H9 (cell line): Measurements from ENCODE around the gene SPSB2. TPM values are rescaled to one million over a fixed set of nuclear protein-coding genes. Genes with fewer than 3 reads are reported as not detected.

Source experiments
- DNase-seq: peaks from one replicate; pipeline ENCODE4 v3.0.0-alpha.2; 2017
- H2AFZ ChIP-seq: one replicate; pipeline ENCODE4 v1.6.1; 2013; ENCODE audit warnings: mild to moderate bottlenecking, low read length, control low read depth, moderate library complexity
- H2AK5ac ChIP-seq: 2 replicates; pipeline ENCODE4 v1.6.1; 2013; ENCODE audit warnings: low read length, control low read depth, mixed read lengths; ENCODE audit not compliant: insufficient read length
- H2BK120ac ChIP-seq: one replicate; pipeline ENCODE4 v1.6.1; 2013; ENCODE audit warnings: low read depth, mild to moderate bottlenecking, low read length, control low read depth, inconsistent platforms; ENCODE audit not compliant: poor library complexity, severe bottlenecking
- H2BK12ac ChIP-seq: 2 replicates; pipeline ENCODE4 v1.6.1; 2013; ENCODE audit warnings: low read length, control low read depth, mixed read lengths, low read depth; ENCODE audit not compliant: insufficient read length
- H2BK15ac ChIP-seq: 2 replicates; pipeline ENCODE4 v1.6.1; 2013; ENCODE audit warnings: low read depth, low read length, control low read depth
- H2BK20ac ChIP-seq: one replicate; pipeline ENCODE4 v1.6.1; 2013; ENCODE audit warnings: low read depth, mild to moderate bottlenecking, low read length, control low read depth, inconsistent platforms; ENCODE audit not compliant: poor library complexity, severe bottlenecking
- H2BK5ac ChIP-seq: 2 replicates; pipeline ENCODE4 v1.6.1; 2013; ENCODE audit warnings: low read length, control low read depth, mixed read lengths; ENCODE audit not compliant: insufficient read length
- H3K14ac ChIP-seq: 2 replicates; pipeline ENCODE4 v1.6.1; 2013; ENCODE audit warnings: low read length, control low read depth; ENCODE audit not compliant: insufficient read depth
- H3K18ac ChIP-seq: 2 replicates; pipeline ENCODE4 v1.6.1; 2013; ENCODE audit warnings: low read depth, mild to moderate bottlenecking, mixed read lengths, low read length, control low read depth; ENCODE audit not compliant: insufficient read length
- H3K23ac ChIP-seq: 2 replicates; pipeline ENCODE4 v1.6.1; 2013; ENCODE audit warnings: low read length, control low read depth, mixed read lengths, low read depth; ENCODE audit not compliant: insufficient read length
- H3K23me2 ChIP-seq: 2 replicates; pipeline ENCODE4 v1.6.1; 2013; ENCODE audit warnings: low read depth, mild to moderate bottlenecking, mixed read lengths, low read length, control low read depth; ENCODE audit not compliant: insufficient read length, poor library complexity, severe bottlenecking
- H3K27ac ChIP-seq: 2 replicates; pipeline ENCODE4 v1.5.1; 2013; ENCODE audit warnings: low read length, control low read depth, mixed read lengths, low read depth; ENCODE audit not compliant: insufficient read length
- H3K27me3 ChIP-seq: 2 replicates; pipeline ENCODE4 v1.6.1; 2013; ENCODE audit warnings: low read length, control low read depth, inconsistent platforms; ENCODE audit not compliant: insufficient read depth
- H3K4ac ChIP-seq: 2 replicates; pipeline ENCODE4 v1.6.1; 2013; ENCODE audit warnings: low read depth, mild to moderate bottlenecking, control low read depth, inconsistent platforms, low read length, moderate library complexity
- H3K4me1 ChIP-seq: 2 replicates; pipeline ENCODE4 v1.6.1; 2013; ENCODE audit warnings: low read length, control low read depth, inconsistent platforms; ENCODE audit not compliant: insufficient read depth
- H3K4me2 ChIP-seq: 2 replicates; pipeline ENCODE4 v1.6.1; 2013; ENCODE audit warnings: low read length, control low read depth, mixed read lengths; ENCODE audit not compliant: insufficient read length, insufficient read depth
- H3K56ac ChIP-seq: 2 replicates; pipeline ENCODE4 v1.6.1; 2013; ENCODE audit warnings: low read depth, mild to moderate bottlenecking, mixed read lengths, low read length, control low read depth; ENCODE audit not compliant: insufficient read length
- H3K79me1 ChIP-seq: 2 replicates; pipeline ENCODE4 v1.6.1; 2013; ENCODE audit warnings: low read depth, mild to moderate bottlenecking, moderate library complexity, low read length, control low read depth, inconsistent platforms; ENCODE audit not compliant: insufficient read depth, poor library complexity, severe bottlenecking
- H3K79me2 ChIP-seq: 2 replicates; pipeline ENCODE4 v1.6.1; 2013; ENCODE audit warnings: low read length, control low read depth, inconsistent platforms; ENCODE audit not compliant: insufficient read depth
- H3K9ac ChIP-seq: 2 replicates; pipeline ENCODE4 v1.6.1; 2013; ENCODE audit warnings: low read length, control low read depth, mixed read lengths; ENCODE audit not compliant: insufficient read length; ENCODE audit errors: extremely low read depth
- H3K9me3 ChIP-seq: one replicate; pipeline ENCODE4 v1.6.1; 2013; ENCODE audit warnings: low read depth, low read length, inconsistent platforms; ENCODE audit not compliant: control insufficient read depth
- H3T11ph ChIP-seq: one replicate; pipeline ENCODE4 v1.6.1; 2013; ENCODE audit warnings: mild to moderate bottlenecking, low read length, control low read depth, inconsistent platforms
- H4K20me1 ChIP-seq: one replicate; pipeline ENCODE4 v1.6.1; 2013; ENCODE audit not compliant: control insufficient read depth, insufficient read length, insufficient read depth
- H4K5ac ChIP-seq: 2 replicates; pipeline ENCODE4 v1.6.1; 2013; ENCODE audit warnings: low read depth, mild to moderate bottlenecking, mixed read lengths, low read length, control low read depth; ENCODE audit not compliant: insufficient read length
- H4K8ac ChIP-seq: replicated peaks from 2 replicates; pipeline ENCODE4 v1.6.1; 2013; ENCODE audit warnings: low read length, control low read depth, mixed read lengths, low read depth; ENCODE audit not compliant: insufficient read length
- H4K91ac ChIP-seq: 2 replicates; pipeline ENCODE4 v1.6.1; 2013; ENCODE audit warnings: low read depth, mild to moderate bottlenecking, moderate library complexity, mixed read lengths, low read length, control low read depth; ENCODE audit not compliant: insufficient read length
- H3K27ac Mint-ChIP-seq, 3 experiments: 2 replicates in 2 of 3; 3 replicates in 1 of 3; pipeline ENCODE4 v1.8.0; 2020 to 2021; ENCODE audit warnings: mixed read lengths in 3 of 3, mild to moderate bottlenecking in 1 of 3, moderate library complexity in 1 of 3
- H3K27me3 Mint-ChIP-seq: 2 replicates; pipeline ENCODE4 v1.8.0; 2021; ENCODE audit warnings: low read depth, mild to moderate bottlenecking, moderate library complexity, mixed read lengths
- H3K36me3 Mint-ChIP-seq, 3 experiments: 2 replicates in 2 of 3; 3 replicates in 1 of 3; pipeline ENCODE4 v1.8.0; 2020 to 2021; ENCODE audit warnings: low read depth in 3 of 3, mixed read lengths in 3 of 3; ENCODE audit not compliant: insufficient read depth in 1 of 3
- H3K4me1 Mint-ChIP-seq, 2 experiments: 2 replicates each; pipeline ENCODE4 v1.8.0; 2020; ENCODE audit warnings: mixed read lengths in 2 of 2
- H3K4me3 Mint-ChIP-seq, 2 experiments: 2 replicates in 1 of 2; 3 replicates in 1 of 2; pipeline ENCODE4 v1.8.0; 2020 to 2021; ENCODE audit warnings: mild to moderate bottlenecking in 2 of 2, mixed read lengths in 2 of 2, moderate library complexity in 1 of 2
- H3K9me3 Mint-ChIP-seq, 2 experiments: 2 replicates in 1 of 2; 3 replicates in 1 of 2; pipeline ENCODE4 v1.8.0; 2020; ENCODE audit warnings: mild to moderate bottlenecking in 2 of 2, mixed read lengths in 2 of 2, moderate library complexity in 1 of 2
- WGBS: extraction: QIAGEN DNeasy Blood & Tissue Kit; methylation state at CpG from one replicate; pipeline ENCODE4 v1.1.7; 2013; ENCODE audit warnings: missing lambda C conversion rate, low lambda C conversion rate, mixed read lengths; ENCODE audit not compliant: insufficient read length; ENCODE audit errors: extremely low coverage; 5-methylcytosine and 5-hydroxymethylcytosine counted together
- total RNA-seq: library from RNA; stranded (reverse); gene quantifications from 2 replicates; pipeline ENCODE4 v1.2.1, GENCODE V29; 2021
- TF ChIP-seq, protein P1 (sequence below): fragments of 200-600 bp; sonication (generic); conservative IDR thresholded peaks from 3 replicates; pipeline ENCODE4 v1.8.0; 2021; ENCODE audit warnings: antibody characterized with exemption, mild to moderate bottlenecking

The SPSB2 gene
- total RNA-seq, 1 experiment from 2014 or later: 13.7 TPM

DNA sequence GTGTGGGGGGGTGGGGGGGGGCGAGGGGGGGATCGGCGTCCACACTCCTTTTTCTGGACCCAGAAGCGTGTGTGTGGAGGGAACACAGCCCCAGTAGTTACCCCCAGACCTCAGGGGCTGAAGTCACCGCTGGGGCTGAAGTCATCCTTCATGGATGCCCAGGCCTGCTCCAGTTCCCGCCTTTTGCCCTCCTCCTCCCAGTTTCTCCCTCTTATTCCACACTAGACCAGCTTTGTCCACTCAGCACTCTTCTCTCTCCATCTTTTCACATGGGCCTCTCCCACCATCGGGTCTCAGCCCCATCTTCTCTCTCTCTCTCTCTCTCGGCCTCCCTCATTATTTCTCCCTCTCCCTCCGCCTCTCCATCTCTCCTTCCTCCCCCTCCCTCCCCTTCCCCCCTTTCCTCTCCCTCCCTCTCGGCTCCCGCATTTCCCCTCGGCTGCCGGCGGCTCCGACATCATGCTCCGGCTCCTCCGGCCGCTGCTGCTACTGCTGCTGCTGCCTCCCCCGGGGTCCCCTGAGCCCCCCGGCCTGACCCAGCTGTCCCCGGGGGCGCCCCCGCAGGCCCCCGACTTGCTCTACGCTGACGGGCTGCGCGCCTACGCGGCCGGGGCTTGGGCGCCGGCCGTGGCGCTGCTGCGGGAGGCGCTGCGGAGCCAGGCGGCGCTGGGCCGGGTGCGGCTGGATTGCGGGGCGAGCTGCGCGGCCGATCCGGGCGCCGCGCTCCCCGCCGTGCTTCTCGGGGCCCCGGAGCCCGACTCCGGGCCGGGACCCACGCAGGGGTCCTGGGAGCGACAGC lies 44.9 kb downstream of the SPSB2 start, which contains the start of gene P3H3:
Gene P3H3 (plus strand): TSS at position 426 of the 799 bp plus-strand sequence. CDS start 34 bp downstream, at position 460.
- H3K36me3 Mint-ChIP-seq: peaks cover 28 to 37% (median 36%) of the 10 kb centered on the region in 3 experiments
- TF ChIP-seq, protein P1, sequence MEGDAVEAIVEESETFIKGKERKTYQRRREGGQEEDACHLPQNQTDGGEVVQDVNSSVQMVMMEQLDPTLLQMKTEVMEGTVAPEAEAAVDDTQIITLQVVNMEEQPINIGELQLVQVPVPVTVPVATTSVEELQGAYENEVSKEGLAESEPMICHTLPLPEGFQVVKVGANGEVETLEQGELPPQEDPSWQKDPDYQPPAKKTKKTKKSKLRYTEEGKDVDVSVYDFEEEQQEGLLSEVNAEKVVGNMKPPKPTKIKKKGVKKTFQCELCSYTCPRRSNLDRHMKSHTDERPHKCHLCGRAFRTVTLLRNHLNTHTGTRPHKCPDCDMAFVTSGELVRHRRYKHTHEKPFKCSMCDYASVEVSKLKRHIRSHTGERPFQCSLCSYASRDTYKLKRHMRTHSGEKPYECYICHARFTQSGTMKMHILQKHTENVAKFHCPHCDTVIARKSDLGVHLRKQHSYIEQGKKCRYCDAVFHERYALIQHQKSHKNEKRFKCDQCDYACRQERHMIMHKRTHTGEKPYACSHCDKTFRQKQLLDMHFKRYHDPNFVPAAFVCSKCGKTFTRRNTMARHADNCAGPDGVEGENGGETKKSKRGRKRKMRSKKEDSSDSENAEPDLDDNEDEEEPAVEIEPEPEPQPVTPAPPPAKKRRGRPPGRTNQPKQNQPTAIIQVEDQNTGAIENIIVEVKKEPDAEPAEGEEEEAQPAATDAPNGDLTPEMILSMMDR: peak; percentile 10; the same call in 2 of the 3 replicates
- H3K14ac ChIP-seq: peak within 1 kb of the TSS; percentile 82
- no peaks in the 10 kb centered on the region for H3K79me1 ChIP-seq
- no peak within 1 kb of the TSS for H3K4ac ChIP-seq
- no peak within 1 kb of the TSS for H3K23ac ChIP-seq
- no peaks in the 10 kb centered on the region for H3K9me3 Mint-ChIP-seq
- no peak within 1 kb of the TSS for H4K91ac ChIP-seq
- H3K4me3 Mint-ChIP-seq: peak within 1 kb of the TSS; percentile 97 to 99
- peak within 1 kb of the TSS; percentile 72 for H3K9ac ChIP-seq
- no peak within 1 kb of the TSS for H2BK15ac ChIP-seq
- H2BK12ac ChIP-seq: no peak within 1 kb of the TSS
- H3K27me3 Mint-ChIP-seq: peaks cover 22% of the 10 kb centered on the region
- peaks cover 3% of the 10 kb centered on the region; the same call in 1 of the 2 replicates for H3K4me1 ChIP-seq
- H3T11ph ChIP-seq: no peak within 1 kb of the TSS
- no peaks in the 10 kb centered on the region for H3K27me3 ChIP-seq
- WGBS: no CpG with 5 or more reads among the region's 60 CpGs
- no peaks in the 10 kb centered on the region for H3K9me3 ChIP-seq
- H4K5ac ChIP-seq: no peak within 1 kb of the TSS
- peaks cover 31 to 47% of the 10 kb centered on the region in 2 experiments for H3K4me1 Mint-ChIP-seq
- peak within 1 kb of the TSS; percentile 97 to 98 (median 97) for H3K27ac Mint-ChIP-seq
- H2BK5ac ChIP-seq: no peak within 1 kb of the TSS
- no peak within 1 kb of the TSS for H2BK120ac ChIP-seq
- peaks cover 2% of the 10 kb centered on the region; the same call in 1 of the 2 replicates for H3K79me2 ChIP-seq
- no peak within 1 kb of the TSS for H3K56ac ChIP-seq
- H2AFZ ChIP-seq: no peak within 1 kb of the TSS
- no peak within 1 kb of the TSS for H3K27ac ChIP-seq
- H3K18ac ChIP-seq: peak within 1 kb of the TSS; percentile 74
- H4K8ac ChIP-seq: no peak within 1 kb of the TSS
- peaks cover 14% of the 10 kb centered on the region for H3K23me2 ChIP-seq
- H2AK5ac ChIP-seq: no peak within 1 kb of the TSS
- H3K4me2 ChIP-seq: peak within 1 kb of the TSS; percentile 80
- peak; percentile 73 for DNase-seq
- H2BK20ac ChIP-seq: no peak within 1 kb of the TSS
- H4K20me1 ChIP-seq: peaks cover 6% of the 10 kb centered on the region
